ENCODE results near the gene PDHX.

GRCh38 chr11:34893416-34893815 is 23.0 kb upstream of the PDHX start:
- TF ChIP-seq CTCF (IDR thresholded peaks at IDR 0.05) (no peak), POLR2AphosphoS5 (IDR thresholded peaks at IDR 0.05; ENCODE audit: low read depth, low read length) (no peak), SIN3A (IDR thresholded peaks at IDR 0.05; ENCODE audit: borderline replicate concordance, insufficient read depth, low read depth, low read length) (no peak)
- TF ChIP-seq, protein P1, sequence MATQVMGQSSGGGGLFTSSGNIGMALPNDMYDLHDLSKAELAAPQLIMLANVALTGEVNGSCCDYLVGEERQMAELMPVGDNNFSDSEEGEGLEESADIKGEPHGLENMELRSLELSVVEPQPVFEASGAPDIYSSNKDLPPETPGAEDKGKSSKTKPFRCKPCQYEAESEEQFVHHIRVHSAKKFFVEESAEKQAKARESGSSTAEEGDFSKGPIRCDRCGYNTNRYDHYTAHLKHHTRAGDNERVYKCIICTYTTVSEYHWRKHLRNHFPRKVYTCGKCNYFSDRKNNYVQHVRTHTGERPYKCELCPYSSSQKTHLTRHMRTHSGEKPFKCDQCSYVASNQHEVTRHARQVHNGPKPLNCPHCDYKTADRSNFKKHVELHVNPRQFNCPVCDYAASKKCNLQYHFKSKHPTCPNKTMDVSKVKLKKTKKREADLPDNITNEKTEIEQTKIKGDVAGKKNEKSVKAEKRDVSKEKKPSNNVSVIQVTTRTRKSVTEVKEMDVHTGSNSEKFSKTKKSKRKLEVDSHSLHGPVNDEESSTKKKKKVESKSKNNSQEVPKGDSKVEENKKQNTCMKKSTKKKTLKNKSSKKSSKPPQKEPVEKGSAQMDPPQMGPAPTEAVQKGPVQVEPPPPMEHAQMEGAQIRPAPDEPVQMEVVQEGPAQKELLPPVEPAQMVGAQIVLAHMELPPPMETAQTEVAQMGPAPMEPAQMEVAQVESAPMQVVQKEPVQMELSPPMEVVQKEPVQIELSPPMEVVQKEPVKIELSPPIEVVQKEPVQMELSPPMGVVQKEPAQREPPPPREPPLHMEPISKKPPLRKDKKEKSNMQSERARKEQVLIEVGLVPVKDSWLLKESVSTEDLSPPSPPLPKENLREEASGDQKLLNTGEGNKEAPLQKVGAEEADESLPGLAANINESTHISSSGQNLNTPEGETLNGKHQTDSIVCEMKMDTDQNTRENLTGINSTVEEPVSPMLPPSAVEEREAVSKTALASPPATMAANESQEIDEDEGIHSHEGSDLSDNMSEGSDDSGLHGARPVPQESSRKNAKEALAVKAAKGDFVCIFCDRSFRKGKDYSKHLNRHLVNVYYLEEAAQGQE (IDR thresholded peaks at IDR 0.05; ENCODE audit: insufficient read depth in 1 of 2, low read depth in 2 of 2, low read length in 1 of 2): no peak

All from Panc1 (cell line).